Measurements from ENCODE around the gene CHCHD6. TPM values are rescaled to one million over a fixed set of nuclear protein-coding genes. Genes with fewer than 3 reads are reported as not detected.

The CHCHD6 gene
- total and polyA plus RNA-seq, 2 of the 4 experiments (the other 2 are of a cell fraction) = 18.8 to 28.9 TPM

GRCh38 chr3:126682009-126682408 lies 22.0 kb upstream of the CHCHD6 start:
- Histone ChIP-seq H3K4ac (ENCODE audit: low read depth, low read length) (no peak overlapping the region), H3K79me1 (ENCODE audit: low read depth in 1 of 2, low read length in 2 of 2) (no peaks in the 10 kb centered on the region), H2BK20ac (ENCODE audit: low read depth, low read length) (no peak overlapping the region), H3K27ac (ENCODE audit: insufficient read depth, low read length) (no peak overlapping the region), H4K8ac (ENCODE audit: low read depth in 2 of 2, low read length in 2 of 2) (no peak overlapping the region), H4K20me1 (ENCODE audit: insufficient read depth, low read length) (no peaks in the 10 kb centered on the region), H2BK5ac (ENCODE audit: low read depth, low read length, poor library complexity, severe bottlenecking) (no peak overlapping the region), H2BK120ac (ENCODE audit: low read depth, low read length) (no peak overlapping the region), H3K23ac (ENCODE audit: low read depth, low read length) (no peak overlapping the region), H3K14ac (replicated peaks; ENCODE audit: low read depth, low read length) (no peak overlapping the region), H3K4me2 (ENCODE audit: low read depth, low read length) (no peak overlapping the region), H3K27me3 (ENCODE audit: control insufficient read depth, insufficient read depth, low read length) (peaks cover 38% of the 10 kb centered on the region), H3K4me1 (ENCODE audit: control insufficient read depth, insufficient read depth, low read length) (no peaks in the 10 kb centered on the region), H4K5ac (ENCODE audit: low read depth, low read length) (no peak overlapping the region), H3K9me1 (ENCODE audit: insufficient read depth, low read length) (no peaks in the 10 kb centered on the region), H3K56ac (ENCODE audit: extremely low read depth, insufficient read depth, low read length) (no peak overlapping the region), H2AFZ (replicated peaks; ENCODE audit: low read length, poor library complexity) (no peak overlapping the region), H3K9ac (ENCODE audit: low read depth, low read length) (no peak overlapping the region), H3K18ac (ENCODE audit: low read depth, low read length) (no peak overlapping the region), H2BK15ac (ENCODE audit: low read depth, low read length) (no peak overlapping the region), H4K91ac (ENCODE audit: insufficient read depth, low read depth, low read length) (no peak overlapping the region), H2AK9ac (replicated peaks; ENCODE audit: low read depth, low read length, poor library complexity) (no peak overlapping the region), H3K4me3 (ENCODE audit: insufficient read depth, low read depth, low read length) (no peak overlapping the region), H3K9me3 (ENCODE audit: control insufficient read depth, insufficient read depth, low read length) (no peaks in the 10 kb centered on the region), H3K36me3 (ENCODE audit: control insufficient read depth, insufficient read depth, low read length) (no peaks in the 10 kb centered on the region), H2AK5ac (ENCODE audit: low read depth, low read length) (no peak overlapping the region)
- in situ Hi-C loops (cut with MboI; ENCODE audit: low sequenced_read_pairs) = no loop called here
- ChIA-PET CTCF (no interaction called here), POLR2A (ENCODE audit: unreplicated experiment) (no interaction called here)
- intact Hi-C loops (cut with micrococcal nuclease) = no loop called here
- dilution Hi-C loops (cut with HindIII; ENCODE audit: low sequenced_read_pairs, unreplicated experiment) = no loop called here
- no TSS peak for BruUV-seq (replicated peaks)
- no peak for DNase-seq
- ATAC-seq (ENCODE audit: low read depth) = no peak
- no peak for TF ChIP-seq USF2 (IDR thresholded peaks at IDR 0.05; ENCODE audit: low read depth, low read length)
- TF ChIP-seq CHD1 (IDR thresholded peaks at IDR 0.05; ENCODE audit: low read depth, low read length) = no peak
- no peak for TF ChIP-seq MAFK (IDR thresholded peaks at IDR 0.05; ENCODE audit: low read depth, low read length)
- TF ChIP-seq BHLHE40 (IDR thresholded peaks at IDR 0.05; ENCODE audit: low read depth, low read length) = no peak
- no peak for TF ChIP-seq RCOR1 (IDR thresholded peaks at IDR 0.05; ENCODE audit: insufficient replicate concordance, low read length)
- TF ChIP-seq NFE2L2 (IDR thresholded peaks at IDR 0.05; ENCODE audit: low read depth, low read length) = no peak
- no peak for TF ChIP-seq ELK1 (IDR thresholded peaks at IDR 0.05; ENCODE audit: borderline replicate concordance, low read depth, low read length)
- TF ChIP-seq CEBPB (IDR thresholded peaks at IDR 0.05; ENCODE audit: low read depth, low read length) = no peak
- TF ChIP-seq POLR2A (IDR thresholded peaks at IDR 0.05; ENCODE audit: low read depth, low read length) = no peak
- TF ChIP-seq SMC3 (IDR thresholded peaks at IDR 0.05; ENCODE audit: low read depth, low read length) = no peak
- TF ChIP-seq RFX5 (IDR thresholded peaks at IDR 0.05; ENCODE audit: low read depth, low read length) = no peak
- TF ChIP-seq MXI1 (IDR thresholded peaks at IDR 0.05; ENCODE audit: borderline replicate concordance, low read depth, low read length) = no peak
- no peak for TF ChIP-seq CTCF (conservative IDR thresholded peaks at IDR 0.05; ENCODE audit: low read depth, low read length)
- no peak for TF ChIP-seq RAD21 (IDR thresholded peaks at IDR 0.05; ENCODE audit: low read length)
- TF ChIP-seq FOS (IDR thresholded peaks at IDR 0.05; ENCODE audit: low read depth, low read length) = no peak
- TF ChIP-seq MAZ (IDR thresholded peaks at IDR 0.05; ENCODE audit: borderline replicate concordance, low read depth, low read length) = no peak
- WGBS, 2 experiments (ENCODE audit: extremely low coverage in 2 of 2, insufficient read length in 1 of 2) = no CpG with 5 or more reads among the region's 2 CpGs

Measured in IMR-90 (cell line).